Measurements from ENCODE around the gene TECTB. TPM values are rescaled to one million over a fixed set of nuclear protein-coding genes. Genes with fewer than 3 reads are reported as not detected.

TECTB gene
- total RNA-seq, 2 donors from 2014 or later = not detected

DNA sequence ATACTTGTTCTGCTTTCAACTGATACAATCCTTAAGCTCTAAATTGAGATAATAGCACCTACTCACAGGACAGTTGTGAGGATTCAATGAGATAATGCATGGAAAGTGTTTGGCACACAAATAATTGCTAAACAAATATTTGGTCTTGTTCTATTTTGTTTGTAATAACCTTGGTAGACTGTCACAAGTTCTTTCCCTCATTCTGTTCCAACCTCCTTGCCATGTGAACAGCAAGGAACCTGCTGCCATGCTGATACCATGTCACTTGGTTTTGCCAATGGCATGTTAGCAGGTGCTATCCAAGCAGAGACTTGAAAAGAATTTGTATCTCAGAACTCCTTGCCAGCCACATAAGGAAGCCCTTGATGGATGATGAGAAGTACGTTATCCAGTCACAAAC, 24.8 kb upstream of the TECTB start:
- Mint-ChIP-seq H3K9me3 (no peaks in the 10 kb centered on the region), H3K27me3 (peaks cover 15% of the 10 kb centered on the region), H3K4me3 (no peak overlapping the region), H3K27ac (no peak overlapping the region), H3K4me1 (no peaks in the 10 kb centered on the region), H3K36me3 (ENCODE audit: low read depth) (no peaks in the 10 kb centered on the region)
- ATAC-seq (replicated peaks) = no peak

- Mint-ChIP-seq H3K9me3 (no peaks in the 10 kb centered on the region), H3K27ac (no peak overlapping the region), H3K36me3 (ENCODE audit: low read depth) (no peaks in the 10 kb centered on the region), H3K4me3 (no peak overlapping the region), H3K27me3 (peaks cover 15% of the 10 kb centered on the region), H3K4me1 (no peaks in the 10 kb centered on the region)
- no peak for ATAC-seq (replicated peaks)
Measured at GRCh38 chr10:112259688-112260087, 23.5 kb upstream of the TECTB start.

DNA sequence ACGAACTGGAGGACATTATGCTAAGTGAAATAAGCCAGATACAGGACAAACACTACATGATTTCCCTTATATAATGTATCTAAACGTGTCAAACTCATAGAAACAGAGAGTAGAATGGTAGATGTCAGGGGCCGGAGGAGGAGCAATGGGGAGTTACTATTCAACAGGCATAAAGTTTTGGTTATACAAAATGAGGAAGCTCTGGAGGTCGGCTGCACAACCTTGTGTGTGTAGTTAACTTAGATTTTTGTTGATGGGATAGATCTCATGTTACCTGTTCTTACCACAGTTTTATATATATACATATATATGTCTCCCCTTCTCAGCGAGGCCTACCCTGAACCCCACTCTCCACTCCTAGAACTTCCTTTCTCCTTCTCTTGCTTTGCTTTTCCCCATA, 22.4 kb upstream of the TECTB start:
- Mint-ChIP-seq H3K9me3 (no peaks in the 10 kb centered on the region), H3K36me3 (ENCODE audit: low read depth) (no peaks in the 10 kb centered on the region)

GRCh38 chr10:112261281-112261822, 21.8 kb upstream of the TECTB start:
- Mint-ChIP-seq H3K36me3 (ENCODE audit: low read depth) (no peaks in the 10 kb centered on the region), H3K9me3 (no peaks in the 10 kb centered on the region), H3K27ac (no peak overlapping the region), H3K4me1 (no peaks in the 10 kb centered on the region), H3K27me3 (peaks cover 12% of the 10 kb centered on the region), H3K4me3 (no peak overlapping the region)
- no peak for ATAC-seq (replicated peaks)

More for the DNA sequence above, 22.4 kb upstream of the TECTB start:
- no peak for ATAC-seq (replicated peaks)
- Mint-ChIP-seq H3K27me3 (peaks cover 12% of the 10 kb centered on the region), H3K4me3 (no peak overlapping the region), H3K4me1 (no peaks in the 10 kb centered on the region), H3K27ac (no peak overlapping the region)

GRCh38 chr10:112262546-112262945, 20.7 kb upstream of the TECTB start:
- Mint-ChIP-seq H3K27me3 (peaks cover 7% of the 10 kb centered on the region), H3K4me3 (no peak overlapping the region), H3K4me1 (no peaks in the 10 kb centered on the region), H3K27ac (no peak overlapping the region), H3K36me3 (ENCODE audit: low read depth) (no peaks in the 10 kb centered on the region), H3K9me3 (no peaks in the 10 kb centered on the region)
- ATAC-seq (replicated peaks) = no peak

GRCh38 chr10:112265745-112266144, 17.5 kb upstream of the TECTB start:
- Mint-ChIP-seq H3K27me3 (peaks cover 9% of the 10 kb centered on the region), H3K36me3 (ENCODE audit: low read depth) (no peaks in the 10 kb centered on the region), H3K4me1 (no peaks in the 10 kb centered on the region), H3K9me3 (no peaks in the 10 kb centered on the region), H3K4me3 (no peak overlapping the region), H3K27ac (no peak overlapping the region)
- no peak for ATAC-seq (replicated peaks)

DNA sequence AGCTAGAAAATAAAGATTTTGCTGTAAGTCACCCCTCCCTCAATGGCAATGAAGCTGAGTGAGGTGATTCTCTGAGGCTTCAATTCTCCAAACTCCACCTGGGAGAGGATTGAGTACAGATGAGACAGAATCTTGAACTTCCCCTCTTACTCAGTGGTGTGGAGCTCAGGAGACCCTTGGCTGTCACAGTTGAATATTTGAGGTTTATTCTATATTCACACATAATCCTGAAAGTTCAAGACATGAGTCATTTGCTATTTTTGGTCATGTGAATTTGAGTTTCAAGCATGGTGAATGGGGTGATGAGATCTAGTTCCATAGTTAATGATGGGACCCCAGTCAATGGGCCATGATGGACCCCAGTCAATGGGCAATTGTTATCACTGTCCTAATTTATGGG, 13.9 kb upstream of the TECTB start:
- H3K9me3 Mint-ChIP-seq = no peaks in the 10 kb centered on the region

GRCh38 chr10:112271982-112272381, 11.2 kb upstream of the TECTB start:
- no peak overlapping the region for H3K27ac Mint-ChIP-seq
- H3K27me3 Mint-ChIP-seq = peaks cover 9% of the 10 kb centered on the region
- no peaks in the 10 kb centered on the region for H3K9me3 Mint-ChIP-seq
- no peaks in the 10 kb centered on the region for H3K4me1 Mint-ChIP-seq
- no peak for ATAC-seq (replicated peaks)
- no peaks in the 10 kb centered on the region for H3K36me3 Mint-ChIP-seq (ENCODE audit: low read depth)
- H3K4me3 Mint-ChIP-seq = no peak overlapping the region

More for the DNA sequence above, 13.9 kb upstream of the TECTB start:
- H3K4me3 Mint-ChIP-seq = no peak overlapping the region
- H3K4me1 Mint-ChIP-seq = no peaks in the 10 kb centered on the region
- no peak overlapping the region for H3K27ac Mint-ChIP-seq
- no peaks in the 10 kb centered on the region for H3K36me3 Mint-ChIP-seq (ENCODE audit: low read depth)
- no peak for ATAC-seq (replicated peaks)
- peaks cover 9% of the 10 kb centered on the region for H3K27me3 Mint-ChIP-seq

DNA sequence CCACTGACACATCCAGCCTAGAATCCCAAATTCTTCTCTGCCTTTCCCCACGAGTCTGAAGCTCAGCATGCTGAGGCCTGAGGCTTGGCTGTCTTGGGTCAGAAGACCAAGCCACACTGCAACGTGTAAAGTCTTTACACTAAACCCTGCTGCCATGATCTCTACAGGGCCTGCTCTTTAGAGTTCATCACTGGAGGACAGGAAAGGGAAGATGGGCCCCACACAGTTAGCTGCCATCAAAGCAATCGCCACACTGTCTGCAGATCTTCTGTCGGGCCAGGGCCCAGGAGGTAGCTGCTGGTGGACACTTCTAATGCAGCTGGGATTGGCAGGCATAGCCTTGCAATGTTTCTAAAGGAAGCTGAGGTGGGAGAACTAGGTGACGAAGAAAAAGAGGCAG, 8.4 kb upstream of the TECTB start:
- no peak overlapping the region for H3K4me3 Mint-ChIP-seq
- no peaks in the 10 kb centered on the region for H3K36me3 Mint-ChIP-seq (ENCODE audit: low read depth)
- peaks cover 9% of the 10 kb centered on the region for H3K27me3 Mint-ChIP-seq
- no peak overlapping the region for H3K27ac Mint-ChIP-seq
- H3K4me1 Mint-ChIP-seq = no peaks in the 10 kb centered on the region
- ATAC-seq (replicated peaks) = no peak
- no peaks in the 10 kb centered on the region for H3K9me3 Mint-ChIP-seq

GRCh38 chr10:112275512-112276245, 7.5 kb upstream of the TECTB start:
- H3K27ac Mint-ChIP-seq = no peak overlapping the region
- no peaks in the 10 kb centered on the region for H3K4me1 Mint-ChIP-seq

DNA sequence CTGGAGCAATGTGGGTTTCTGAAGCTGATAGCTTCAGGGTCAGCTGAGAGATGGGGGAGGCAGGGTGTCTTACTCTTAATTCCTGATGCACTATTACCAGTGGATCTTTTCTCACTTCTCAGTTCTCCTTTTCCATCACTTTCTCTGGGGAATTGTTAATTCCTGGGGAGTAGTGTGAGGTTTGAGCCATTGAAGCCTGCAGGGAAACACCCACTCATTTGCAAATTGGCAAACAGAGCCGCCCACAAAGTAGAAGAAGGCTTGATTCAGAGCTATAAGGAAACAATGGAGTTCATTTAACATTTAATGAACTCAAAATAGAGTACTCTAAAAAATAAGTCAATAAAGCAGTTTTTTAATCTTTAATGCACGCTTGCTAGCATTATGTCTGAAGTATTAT, 4.3 kb upstream of the TECTB start:
- Mint-ChIP-seq H3K9me3 (no peaks in the 10 kb centered on the region), H3K4me3 (no peak overlapping the region), H3K4me1 (no peaks in the 10 kb centered on the region), H3K27me3 (peaks cover 19% of the 10 kb centered on the region), H3K36me3 (ENCODE audit: low read depth) (no peaks in the 10 kb centered on the region), H3K27ac (no peak overlapping the region)
- ATAC-seq (replicated peaks) = no peak

More at GRCh38 chr10:112275512-112276245, 7.5 kb upstream of the TECTB start:
- Mint-ChIP-seq H3K4me3 (no peak overlapping the region), H3K27me3 (peaks cover 11% of the 10 kb centered on the region), H3K36me3 (ENCODE audit: low read depth) (no peaks in the 10 kb centered on the region), H3K9me3 (no peaks in the 10 kb centered on the region)
- ATAC-seq (replicated peaks) = no peak

GRCh38 chr10:112279433-112279832, 3.8 kb upstream of the TECTB start:
- Mint-ChIP-seq H3K27me3 (peaks cover 21% of the 10 kb centered on the region), H3K9me3 (no peaks in the 10 kb centered on the region), H3K4me1 (no peaks in the 10 kb centered on the region), H3K27ac (no peak overlapping the region), H3K36me3 (ENCODE audit: low read depth) (no peaks in the 10 kb centered on the region), H3K4me3 (no peak overlapping the region)
- ATAC-seq (replicated peaks) = no peak

DNA sequence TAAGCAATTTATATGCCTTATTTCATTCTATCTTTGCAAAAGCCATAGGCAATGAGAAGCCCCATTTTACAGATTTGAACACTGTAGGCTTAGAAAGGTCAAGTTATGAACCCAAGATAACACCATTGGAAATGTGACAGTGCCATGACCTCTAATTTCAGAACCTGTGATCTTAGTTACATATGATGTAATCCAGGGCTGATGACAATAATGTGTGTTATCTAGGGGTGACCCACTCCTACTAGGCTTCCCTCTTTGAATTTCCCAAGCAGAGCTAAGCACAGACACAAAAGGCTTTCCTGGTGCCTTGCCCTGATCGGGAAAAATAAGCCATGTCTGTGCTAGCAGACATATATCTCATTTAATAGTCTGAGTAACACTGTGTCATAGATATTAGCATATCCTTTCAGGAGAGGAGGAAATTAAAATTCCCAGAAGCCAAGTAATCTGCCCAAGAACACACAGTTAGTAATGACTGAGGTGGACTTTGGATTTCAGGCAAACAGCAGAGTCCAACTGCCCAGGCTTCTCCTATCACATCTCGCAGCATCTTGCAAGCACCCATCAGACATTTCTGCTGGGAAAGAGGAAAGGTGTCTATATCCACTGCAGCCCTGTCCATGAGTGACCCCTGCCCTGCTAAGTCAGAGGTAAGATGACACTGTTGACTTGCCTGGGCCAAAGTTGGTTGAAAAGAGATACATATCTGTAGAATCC, 2.8 kb upstream of the TECTB start:
- Mint-ChIP-seq H3K27ac (no peak overlapping the region), H3K9me3 (no peaks in the 10 kb centered on the region), H3K4me3 (no peak overlapping the region), H3K36me3 (ENCODE audit: low read depth) (no peaks in the 10 kb centered on the region), H3K27me3 (peaks cover 27% of the 10 kb centered on the region), H3K4me1 (no peaks in the 10 kb centered on the region)
- ATAC-seq (replicated peaks) = no peak

DNA sequence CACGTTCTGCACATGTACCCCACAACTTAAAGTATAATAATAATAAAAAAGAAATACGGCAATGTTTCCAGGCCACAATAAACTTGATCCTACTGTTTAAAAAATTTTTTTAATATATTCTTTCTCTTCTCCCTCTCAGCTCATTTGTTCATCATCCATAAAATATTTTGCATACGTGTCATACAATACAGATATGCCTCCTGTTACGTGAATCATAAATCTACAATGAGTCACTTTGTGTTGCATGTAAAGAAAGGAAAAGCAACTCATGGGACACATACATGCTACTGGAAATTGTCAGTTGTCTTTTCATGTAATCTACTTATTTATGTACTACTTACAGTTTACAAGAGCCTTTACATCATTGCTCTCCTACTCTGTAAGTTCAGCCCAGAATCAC, 1.1 kb upstream of the TECTB start:
- H3K4me3 Mint-ChIP-seq = no peak overlapping the region
- H3K36me3 Mint-ChIP-seq (ENCODE audit: low read depth) = no peaks in the 10 kb centered on the region
- no peak overlapping the region for H3K27ac Mint-ChIP-seq
- H3K9me3 Mint-ChIP-seq = no peaks in the 10 kb centered on the region
- peaks cover 35% of the 10 kb centered on the region for H3K27me3 Mint-ChIP-seq
- ATAC-seq (replicated peaks) = no peak
- no peaks in the 10 kb centered on the region for H3K4me1 Mint-ChIP-seq
